PC-3 (cell line): ENCODE measurements around the gene PLAAT5. TPM values are rescaled to one million over a fixed set of nuclear protein-coding genes. Genes with fewer than 3 reads are reported as not detected.
A peak's percentile ranks its signal among the peaks of the same experiment; 100 is the strongest.

ENCODE experiments used
- ATAC-seq: fragments of 200-7000 bp; cut with Tn5 transposase; 2 replicates; pipeline ENCODE4 v1.9.1; 2020; ENCODE audit warnings: mild to moderate bottlenecking, moderate library complexity
- BruUV-seq: library from RNA; stranded (reverse); fragments of 400-500 nt; replicated peaks from 2 replicates; lab custom pipeline; 2021; lab: Mats Ljungman, UMichigan
- CTCF ChIA-PET: fragments of 300-600 bp; sonication (Branson Sonifier 250); formaldehyde crosslinking; loops from one replicate; lab custom pipeline; 2022; ENCODE audit warnings: antibody characterized with exemption; lab: Charles Lee
- POLR2A ChIA-PET: fragments of 300-600 bp; sonication (Branson Sonifier 250); formaldehyde crosslinking; loops from one replicate; lab custom pipeline; 2022; ENCODE audit warnings: antibody characterized with exemption; ENCODE audit not compliant: unreplicated experiment; lab: Charles Lee
- DNase-seq: peaks from one replicate; pipeline ENCODE4 v3.0.0-alpha.2; 2015
- H2AFZ ChIP-seq: fragments of 300-600 bp; sonication (generic); 2 replicates; pipeline ENCODE4 v1.6.0; 2016; ENCODE audit warnings: antibody characterized with exemption, low read length
- H3F3A ChIP-seq: fragments of 300-600 bp; sonication (generic); one replicate; pipeline ENCODE4 v1.6.0; 2017; ENCODE audit warnings: antibody characterized with exemption, low read length, control low read depth, mild to moderate bottlenecking; ENCODE audit not compliant: unreplicated experiment
- H3K27ac ChIP-seq: fragments of 300-600 bp; sonication (generic); 2 replicates; pipeline ENCODE4 v1.5.1; 2016; ENCODE audit warnings: mild to moderate bottlenecking, low read length
- H3K27me3 ChIP-seq: fragments of 300-600 bp; sonication (generic); 2 replicates; pipeline ENCODE4 v1.6.1; 2016; ENCODE audit warnings: low read length, mixed read lengths
- H3K36me3 ChIP-seq: fragments of 300-600 bp; sonication (generic); 2 replicates; pipeline ENCODE4 v1.6.1; 2016; ENCODE audit warnings: low read depth, mixed run types, low read length, mixed read lengths
- H3K4me1 ChIP-seq: fragments of 300-600 bp; sonication (generic); 2 replicates; pipeline ENCODE4 v1.5.1; 2016; ENCODE audit warnings: low read length; ENCODE audit not compliant: insufficient read depth
- H3K4me2 ChIP-seq: fragments of 300-600 bp; sonication (generic); 2 replicates; pipeline ENCODE4 v1.6.0; 2016; ENCODE audit warnings: low read length
- H3K4me3 ChIP-seq: fragments of 300-600 bp; sonication (generic); 2 replicates; pipeline ENCODE4 v1.5.1; 2016; ENCODE audit warnings: mild to moderate bottlenecking, low read length, mixed read lengths
- H3K79me2 ChIP-seq: fragments of 300-600 bp; sonication (generic); 2 replicates; pipeline ENCODE4 v1.6.1; 2017; ENCODE audit warnings: low read length, mixed read lengths
- H3K9ac ChIP-seq: fragments of 300-600 bp; sonication (generic); 2 replicates; pipeline ENCODE4 v1.6.0; 2016; ENCODE audit warnings: mild to moderate bottlenecking, low read length
- H3K9me2 ChIP-seq: fragments of 300-600 bp; sonication (generic); replicated peaks from 2 replicates; pipeline ENCODE4 v1.6.1; 2016; ENCODE audit warnings: mixed run types, low read length, mixed read lengths
- H3K9me3 ChIP-seq: fragments of 300-600 bp; sonication (generic); 2 replicates; pipeline ENCODE4 v1.6.1; 2016; ENCODE audit warnings: low read length, mixed read lengths
- H4K20me1 ChIP-seq: fragments of 300-600 bp; sonication (generic); 2 replicates; pipeline ENCODE4 v1.6.1; 2016; ENCODE audit warnings: low read length, mixed read lengths
- EZH2 ChIP-seq: fragments of 300-600 bp; sonication (generic); IDR thresholded peaks from one replicate; pipeline ENCODE4 v1.6.1; 2017; ENCODE audit warnings: antibody characterized with exemption, mild to moderate bottlenecking, low read length; ENCODE audit not compliant: unreplicated experiment
- EZH2phosphoT487 ChIP-seq: fragments of 300-600 bp; sonication (generic); IDR thresholded peaks from 2 replicates; pipeline ENCODE4 v1.6.1; 2018; ENCODE audit warnings: mild to moderate bottlenecking, antibody characterized with exemption, low read length, borderline replicate concordance
- intact Hi-C: fragments of 100-400 bp; cut with micrococcal nuclease; formaldehyde crosslinking; loops from 2 replicates; pipeline ENCODE4 v1.9.0; 2023
- total RNA-seq: library from RNA; depleted of rRNA; stranded (reverse); fragments of >200 nt; gene quantifications from 2 replicates; pipeline ENCODE4 v1.2.3, GENCODE V29; 2014
- TF ChIP-seq, protein P1 (sequence below): fragments of 300-600 bp; sonication (generic); conservative IDR thresholded peaks from 2 replicates; pipeline ENCODE4 v1.5.1; 2017; ENCODE audit warnings: antibody characterized with exemption, low read depth, mild to moderate bottlenecking, low read length

Gene PLAAT5
- total RNA-seq, 1 experiment from 2014 or later = not detected

DNA sequence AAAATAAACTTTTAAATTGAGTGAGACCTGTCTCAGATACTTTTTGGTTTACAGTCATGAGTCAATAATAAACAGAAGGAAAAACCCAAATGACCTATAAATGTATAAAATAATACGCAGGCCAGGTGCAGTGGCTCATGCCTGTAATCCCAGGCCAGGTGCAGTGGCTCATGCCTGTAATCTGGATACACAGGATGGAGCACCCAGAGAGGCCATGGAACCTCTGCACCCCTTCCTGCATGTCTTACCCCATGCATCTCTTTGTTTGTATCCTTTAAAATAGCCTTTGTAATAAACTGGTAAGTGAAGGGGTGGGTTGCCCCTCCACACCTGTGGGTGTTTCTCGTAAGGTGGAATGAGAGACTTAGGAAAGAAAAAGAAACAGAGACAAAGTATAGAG, 36.7 kb upstream of the PLAAT5 start:
- ATAC-seq (no peak), DNase-seq (no peak)
- Histone ChIP-seq H3K4me3 (no peak overlapping the region), H3K4me2 (no peak overlapping the region), H3K9me2 (no peaks in the 10 kb centered on the region), H3F3A (no peaks in the 10 kb centered on the region), H3K4me1 (peaks cover 27% of the 10 kb centered on the region), H3K36me3 (no peaks in the 10 kb centered on the region), H3K27me3 (no peaks in the 10 kb centered on the region), H4K20me1 (no peaks in the 10 kb centered on the region), H2AFZ (no peak overlapping the region), H3K27ac (no peak overlapping the region), H3K9ac (no peak overlapping the region), H3K9me3 (no peaks in the 10 kb centered on the region), H3K79me2 (no peaks in the 10 kb centered on the region)
- TF ChIP-seq EZH2phosphoT487 = no peak
- TF ChIP-seq, protein P1, sequence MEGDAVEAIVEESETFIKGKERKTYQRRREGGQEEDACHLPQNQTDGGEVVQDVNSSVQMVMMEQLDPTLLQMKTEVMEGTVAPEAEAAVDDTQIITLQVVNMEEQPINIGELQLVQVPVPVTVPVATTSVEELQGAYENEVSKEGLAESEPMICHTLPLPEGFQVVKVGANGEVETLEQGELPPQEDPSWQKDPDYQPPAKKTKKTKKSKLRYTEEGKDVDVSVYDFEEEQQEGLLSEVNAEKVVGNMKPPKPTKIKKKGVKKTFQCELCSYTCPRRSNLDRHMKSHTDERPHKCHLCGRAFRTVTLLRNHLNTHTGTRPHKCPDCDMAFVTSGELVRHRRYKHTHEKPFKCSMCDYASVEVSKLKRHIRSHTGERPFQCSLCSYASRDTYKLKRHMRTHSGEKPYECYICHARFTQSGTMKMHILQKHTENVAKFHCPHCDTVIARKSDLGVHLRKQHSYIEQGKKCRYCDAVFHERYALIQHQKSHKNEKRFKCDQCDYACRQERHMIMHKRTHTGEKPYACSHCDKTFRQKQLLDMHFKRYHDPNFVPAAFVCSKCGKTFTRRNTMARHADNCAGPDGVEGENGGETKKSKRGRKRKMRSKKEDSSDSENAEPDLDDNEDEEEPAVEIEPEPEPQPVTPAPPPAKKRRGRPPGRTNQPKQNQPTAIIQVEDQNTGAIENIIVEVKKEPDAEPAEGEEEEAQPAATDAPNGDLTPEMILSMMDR = no peak
- TF ChIP-seq EZH2 = no peak
- ChIA-PET CTCF (no interaction called here), POLR2A (no interaction called here)
- BruUV-seq = no TSS peak
- intact Hi-C loops = no loop called here

DNA sequence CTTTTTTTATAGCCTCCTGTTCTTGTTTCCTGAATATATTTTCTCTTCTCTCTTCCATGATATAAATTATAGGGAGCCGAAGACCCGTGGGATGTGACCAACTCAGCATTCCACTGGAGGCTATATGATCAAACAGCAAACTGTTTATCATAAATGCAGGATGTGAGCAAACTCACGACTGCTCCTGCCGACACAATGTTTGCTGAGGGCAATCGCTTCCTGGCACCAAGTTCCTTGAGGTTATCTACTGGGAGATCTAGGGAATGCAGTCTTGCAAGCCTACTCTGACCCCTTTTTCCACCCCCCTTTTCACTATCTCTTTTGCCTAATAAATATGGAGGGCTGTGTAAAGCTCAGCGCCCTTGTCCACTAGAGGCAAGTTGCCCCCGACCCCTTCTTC, 32.2 kb upstream of the PLAAT5 start:
- Histone ChIP-seq H2AFZ (no peak overlapping the region), H3K27ac (peak overlapping the region; percentile 55), H3K4me3 (no peak overlapping the region), H3K4me1 (peaks cover 32% of the 10 kb centered on the region), H3K4me2 (peak overlapping the region; percentile 7), H3K9me3 (no peaks in the 10 kb centered on the region), H3K9ac (no peak overlapping the region), H4K20me1 (no peaks in the 10 kb centered on the region), H3K27me3 (no peaks in the 10 kb centered on the region), H3F3A (no peaks in the 10 kb centered on the region), H3K9me2 (no peaks in the 10 kb centered on the region), H3K79me2 (no peaks in the 10 kb centered on the region), H3K36me3 (no peaks in the 10 kb centered on the region)
- POLR2A ChIA-PET = interaction anchor here (0.7 kb wide), 1 partner anchor 159 kb away, joined by 5 read pairs; no protein-coding TSS in a partner anchor
- CTCF ChIA-PET = no interaction called here
- intact Hi-C loops = no loop called here
- ATAC-seq (peak; percentile 70), DNase-seq (peak; percentile 87)
- TF ChIP-seq EZH2phosphoT487 (no peak), EZH2 (no peak)
- TF ChIP-seq, protein P1 = no peak
- BruUV-seq = no TSS peak

DNA sequence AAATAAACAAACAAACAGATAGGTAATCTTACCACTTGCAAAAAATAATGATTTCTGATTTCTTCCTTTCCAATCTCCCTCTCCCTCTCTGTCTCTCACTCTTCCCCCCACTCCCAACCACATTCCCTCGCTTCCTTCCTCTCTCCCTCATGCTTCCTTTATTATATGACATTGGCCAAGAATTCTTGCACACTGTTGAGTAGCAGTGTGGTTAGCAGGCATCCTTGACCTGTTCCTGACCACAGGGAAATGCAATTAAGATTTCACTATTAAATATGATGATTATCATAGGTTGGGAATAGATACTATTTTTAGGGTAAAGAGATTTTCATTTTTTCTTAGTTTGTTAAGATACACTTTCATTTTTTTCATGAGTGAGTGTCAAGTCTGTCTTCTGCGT, 30.9 kb upstream of the PLAAT5 start:
- ATAC-seq (peak; percentile 34; the same call in 1 of the 2 replicates), DNase-seq (peak; percentile 41)
- TF ChIP-seq EZH2 (no peak), EZH2phosphoT487 (no peak)
- TF ChIP-seq, protein P1 = no peak
- no peak overlapping the region for H3K4me2 ChIP-seq
- ChIA-PET POLR2A (no interaction called here), CTCF (no interaction called here)
- no peak overlapping the region for H3K27ac ChIP-seq
- H3K4me3 ChIP-seq = no peak overlapping the region
- no TSS peak for BruUV-seq
- no peaks in the 10 kb centered on the region for H3F3A ChIP-seq
- no peaks in the 10 kb centered on the region for H3K9me3 ChIP-seq
- no peaks in the 10 kb centered on the region for H3K79me2 ChIP-seq
- no peaks in the 10 kb centered on the region for H3K9me2 ChIP-seq
- H4K20me1 ChIP-seq = no peaks in the 10 kb centered on the region
- no peaks in the 10 kb centered on the region for H3K27me3 ChIP-seq
- intact Hi-C loops = no loop called here
- no peak overlapping the region for H2AFZ ChIP-seq
- no peak overlapping the region for H3K9ac ChIP-seq
- peaks cover 32% of the 10 kb centered on the region for H3K4me1 ChIP-seq
- H3K36me3 ChIP-seq = no peaks in the 10 kb centered on the region
